A673 (cell line): ENCODE results near the gene IKZF2. TPM values are rescaled to one million over a fixed set of nuclear protein-coding genes. Genes with fewer than 3 reads are reported as not detected.

Experiments
- BruUV-seq: library from RNA; stranded (reverse); fragments of 400-500 nt; replicated peaks from 2 replicates; lab custom pipeline; 2021; lab: Mats Ljungman, UMichigan
- CTCF ChIA-PET: fragments of 300-600 bp; sonication (Branson Sonifier 250); formaldehyde crosslinking; loops from one replicate; lab custom pipeline; 2022; ENCODE audit warnings: antibody characterized with exemption; lab: Charles Lee
- POLR2A ChIA-PET: fragments of 300-600 bp; sonication (Branson Sonifier 250); formaldehyde crosslinking; loops from one replicate; lab custom pipeline; 2022; ENCODE audit warnings: antibody characterized with exemption; ENCODE audit not compliant: low non-redundant PET; lab: Charles Lee
- DNase-seq: peaks from one replicate; pipeline ENCODE4 v3.0.0-alpha.2; 2015; ENCODE audit warnings: low spot score
- H3K27ac ChIP-seq: fragments of 200-600 bp; sonication (generic); 2 replicates; pipeline ENCODE4 v1.5.1; 2016; ENCODE audit warnings: mixed run types, low read depth, mild to moderate bottlenecking, mixed read lengths, antibody characterized with exemption, low read length; ENCODE audit not compliant: poor library complexity, severe bottlenecking
- H3K27me3 ChIP-seq: fragments of 200-600 bp; sonication (generic); replicated peaks from 2 replicates; pipeline ENCODE4 v1.6.1; 2017; ENCODE audit warnings: mixed run types, low read depth, mild to moderate bottlenecking, mixed read lengths, antibody characterized with exemption, low read length; ENCODE audit not compliant: insufficient read depth, poor library complexity
- H3K36me3 ChIP-seq: fragments of 200-600 bp; sonication (generic); 2 replicates; pipeline ENCODE4 v1.6.1; 2016; ENCODE audit warnings: mixed run types, mild to moderate bottlenecking, mixed read lengths, antibody characterized with exemption, low read length; ENCODE audit not compliant: insufficient read depth, poor library complexity, severe bottlenecking
- H3K4me1 ChIP-seq: fragments of 200-600 bp; sonication (generic); 2 replicates; pipeline ENCODE4 v1.6.1; 2017; ENCODE audit warnings: mixed run types, mild to moderate bottlenecking, mixed read lengths, antibody characterized with exemption, low read length; ENCODE audit not compliant: insufficient read depth, poor library complexity, severe bottlenecking
- H3K4me3 ChIP-seq: fragments of 200-600 bp; sonication (generic); 2 replicates; pipeline ENCODE4 v1.5.1; 2016; ENCODE audit warnings: low read depth, mixed run types, mild to moderate bottlenecking, mixed read lengths, low read length; ENCODE audit not compliant: poor library complexity, severe bottlenecking
- H3K9me3 ChIP-seq: fragments of 200-600 bp; sonication (generic); 2 replicates; pipeline ENCODE4 v1.6.1; 2016; ENCODE audit warnings: mixed run types, low read depth, mild to moderate bottlenecking, mixed read lengths, antibody characterized with exemption, low read length; ENCODE audit not compliant: poor library complexity, severe bottlenecking
- CTCF ChIP-seq: fragments of 300-800, 200-600 bp; sonication (generic); conservative IDR thresholded peaks from 2 replicates; pipeline ENCODE4 v1.5.1; 2017; ENCODE audit warnings: low read depth, mild to moderate bottlenecking, antibody characterized with exemption, low read length, moderate library complexity, mixed read lengths
- EZH2 ChIP-seq: fragments of 200-600 bp; sonication (generic); IDR thresholded peaks from 2 replicates; pipeline ENCODE4 v1.6.1; 2017; ENCODE audit warnings: borderline replicate concordance, low read depth, mild to moderate bottlenecking, mixed read lengths, antibody characterized with exemption, low read length; ENCODE audit not compliant: poor library complexity, severe bottlenecking
- intact Hi-C: fragments of 100-400 bp; cut with micrococcal nuclease; formaldehyde crosslinking; loops from one replicate; pipeline ENCODE4 v1.10.0; 2022; ENCODE audit not compliant: unreplicated experiment
- total RNA-seq: library from RNA; stranded (reverse); gene quantifications from 2 replicates; pipeline ENCODE4 v1.2.3, GENCODE V29; 2021

Gene IKZF2
- total RNA-seq, 1 experiment from 2014 or later = 68.6 TPM

- Histone ChIP-seq H3K4me1 (peaks cover 21% of the 10 kb centered on the region), H3K27me3 (no peaks in the 10 kb centered on the region), H3K9me3 (no peaks in the 10 kb centered on the region), H3K36me3 (peaks cover 6% of the 10 kb centered on the region), H3K4me3 (no peak overlapping the region), H3K27ac (no peak overlapping the region)
- no peak for TF ChIP-seq EZH2
- no peak for TF ChIP-seq CTCF
- ChIA-PET POLR2A (no interaction called here), CTCF (no interaction called here)
- no TSS peak for BruUV-seq
- no peak for DNase-seq
- intact Hi-C loops = no loop called here
These were observed 72.7 kb downstream of the IKZF2 start for GRCh38 chr2:213078686-213079085.

- no peaks in the 10 kb centered on the region for H3K9me3 ChIP-seq
- H3K27ac ChIP-seq = peak overlapping the region; percentile 39
- BruUV-seq = no TSS peak
- no peak overlapping the region for H3K4me3 ChIP-seq
- H3K36me3 ChIP-seq = no peaks in the 10 kb centered on the region
- peaks cover 63% of the 10 kb centered on the region for H3K4me1 ChIP-seq
- ChIA-PET POLR2A (no interaction called here), CTCF (no interaction called here)
- intact Hi-C loops = no loop called here
- no peaks in the 10 kb centered on the region for H3K27me3 ChIP-seq
- TF ChIP-seq EZH2 = no peak
- no peak for TF ChIP-seq CTCF
- no peak for DNase-seq
These were observed 81.9 kb downstream of the IKZF2 start for GRCh38 chr2:213069531-213069930.

- POLR2A ChIA-PET = no interaction called here
- H3K36me3 ChIP-seq = no peaks in the 10 kb centered on the region
- peak; percentile 31 for DNase-seq
- intact Hi-C loops = no loop called here
- H3K27me3 ChIP-seq = no peaks in the 10 kb centered on the region
- H3K27ac ChIP-seq = peak overlapping the region; percentile 39
- no peaks in the 10 kb centered on the region for H3K9me3 ChIP-seq
- TF ChIP-seq CTCF (no peak), EZH2 (no peak)
- peaks cover 60% of the 10 kb centered on the region for H3K4me1 ChIP-seq
- H3K4me3 ChIP-seq = no peak overlapping the region
- CTCF ChIA-PET = no interaction called here
- BruUV-seq = no TSS peak
These were observed 82.6 kb downstream of the IKZF2 start for GRCh38 chr2:213068676-213069359.
